Measurements from ENCODE around the gene BCR. TPM values are rescaled to one million over a fixed set of nuclear protein-coding genes. Genes with fewer than 3 reads are reported as not detected.

The BCR gene
- total and polyA plus RNA-seq, 2 of the 13 experiments (the other 11 are each of a cell fraction or from before 2014, with no cell fraction given) = 19.9 to 33.6 TPM

- peaks cover 84% of the 10 kb centered on the region for H3K79me2 ChIP-seq (ENCODE audit: insufficient read depth, low read length)
- ATAC-seq (no peak), FAIRE-seq (no peak), DNase-seq (ENCODE audit: low spot score) (no peak)
- WGBS (ENCODE audit: low lambda C conversion rate) = 80% methylated on average over 1 of the region's 5 CpGs
- ChIA-PET CTCF (ENCODE audit: low intra/inter-chr PET ratio, low total read pairs) (no interaction called here), POLR2A (interaction anchor here (1.3 kb wide), 1 partner anchor 12 kb away, joined by 4 read pairs; no protein-coding TSS in a partner anchor)
- in situ Hi-C loops (cut with HindIII; ENCODE audit: extremely low pct_ligation_motif_present, low pct_unique_long_range_greater_than_20kb) = no loop called here
- H2AFZ ChIP-seq (ENCODE audit: low read length) = no peak overlapping the region
- no peak for TF ChIP-seq NCOR1 (IDR thresholded peaks at IDR 0.05; ENCODE audit: borderline replicate concordance, low read length)
- no peak for TF ChIP-seq MXI1 (IDR thresholded peaks at IDR 0.05; ENCODE audit: borderline replicate concordance, low read depth, low read length)
- no peak for TF ChIP-seq MTF2 (CRISPR knock-in tag; IDR thresholded peaks at IDR 0.05; ENCODE audit: borderline replicate concordance)
- H4K20me1 ChIP-seq (ENCODE audit: insufficient read depth, low read length) = peaks cover 3% of the 10 kb centered on the region
- no peak overlapping the region for H3K4me3 ChIP-seq (replicated peaks in 1 of 3; ENCODE audit: insufficient read depth in 1 of 3, low read depth in 2 of 3, low read length in 3 of 3)
- peaks cover 11 to 61% of the 10 kb centered on the region in 2 experiments for H3K36me3 ChIP-seq (replicated peaks in 1 of 2; ENCODE audit: control insufficient read depth in 1 of 2, insufficient read depth in 2 of 2, low read length in 2 of 2)
- H3K27me3 ChIP-seq (ENCODE audit: control insufficient read depth in 1 of 2, insufficient read depth in 2 of 2, low read length in 2 of 2) = no peaks in the 10 kb centered on the region
- no peak overlapping the region for H3K4me2 ChIP-seq (ENCODE audit: low read depth, low read length)
- H3K9me3 ChIP-seq (ENCODE audit: low read length) = no peaks in the 10 kb centered on the region
- H3K4me1 ChIP-seq (ENCODE audit: insufficient read depth, low read length) = no peaks in the 10 kb centered on the region
- no TSS peak for BruUV-seq (replicated peaks)
- no peak overlapping the region for H3K9ac ChIP-seq (ENCODE audit: insufficient read depth, low read depth, low read length)
- no peak overlapping the region for H3K27ac ChIP-seq (ENCODE audit: extremely low read length, insufficient read depth, low read length)
- intact Hi-C loops (cut with micrococcal nuclease; ENCODE audit: unreplicated experiment) = no loop called here
Measured at GRCh38 chr22:23193882-23194281, 13.6 kb downstream of the BCR start.

GRCh38 chr22:23196165-23196564 is 15.9 kb downstream of the BCR start:
- H3K9me3 ChIP-seq (ENCODE audit: low read length) = no peaks in the 10 kb centered on the region
- FAIRE-seq = no peak
- over 99% methylated on average over 9 of the region's 11 CpGs for WGBS (ENCODE audit: low lambda C conversion rate)
- no TSS peak for BruUV-seq (replicated peaks)
- H2AFZ ChIP-seq (ENCODE audit: low read length) = no peak overlapping the region
- peaks cover 11 to 55% of the 10 kb centered on the region in 2 experiments for H3K36me3 ChIP-seq (replicated peaks in 1 of 2; ENCODE audit: control insufficient read depth in 1 of 2, insufficient read depth in 2 of 2, low read length in 2 of 2)
- no peak for ATAC-seq
- no peak overlapping the region for H3K4me2 ChIP-seq (ENCODE audit: low read depth, low read length)
- intact Hi-C loops (cut with micrococcal nuclease; ENCODE audit: unreplicated experiment) (no loop called here), in situ Hi-C loops (cut with HindIII; ENCODE audit: extremely low pct_ligation_motif_present, low pct_unique_long_range_greater_than_20kb) (no loop called here)
- POLR2A ChIA-PET = no interaction called here
- TF ChIP-seq AHR (CRISPR knock-in tag; IDR thresholded peaks at IDR 0.05) (no peak), NFATC3 (CRISPR knock-in tag; IDR thresholded peaks at IDR 0.05) (no peak)
- TF ChIP-seq, protein P1, sequence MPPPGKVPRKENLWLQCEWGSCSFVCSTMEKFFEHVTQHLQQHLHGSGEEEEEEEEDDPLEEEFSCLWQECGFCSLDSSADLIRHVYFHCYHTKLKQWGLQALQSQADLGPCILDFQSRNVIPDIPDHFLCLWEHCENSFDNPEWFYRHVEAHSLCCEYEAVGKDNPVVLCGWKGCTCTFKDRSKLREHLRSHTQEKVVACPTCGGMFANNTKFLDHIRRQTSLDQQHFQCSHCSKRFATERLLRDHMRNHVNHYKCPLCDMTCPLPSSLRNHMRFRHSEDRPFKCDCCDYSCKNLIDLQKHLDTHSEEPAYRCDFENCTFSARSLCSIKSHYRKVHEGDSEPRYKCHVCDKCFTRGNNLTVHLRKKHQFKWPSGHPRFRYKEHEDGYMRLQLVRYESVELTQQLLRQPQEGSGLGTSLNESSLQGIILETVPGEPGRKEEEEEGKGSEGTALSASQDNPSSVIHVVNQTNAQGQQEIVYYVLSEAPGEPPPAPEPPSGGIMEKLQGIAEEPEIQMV (CRISPR knock-in tag; IDR thresholded peaks at IDR 0.05; ENCODE audit: low read depth) = no peak
- CTCF ChIA-PET (ENCODE audit: low intra/inter-chr PET ratio, low total read pairs) = no interaction called here
- DNase-seq (ENCODE audit: low spot score) = no peak
- H3K4me3 ChIP-seq (replicated peaks in 1 of 3; ENCODE audit: insufficient read depth in 1 of 3, low read depth in 2 of 3, low read length in 3 of 3) = no peak overlapping the region
- H3K27ac ChIP-seq (ENCODE audit: extremely low read length, insufficient read depth, low read length) = no peak overlapping the region
- H3K27me3 ChIP-seq (ENCODE audit: control insufficient read depth in 1 of 2, insufficient read depth in 2 of 2, low read length in 2 of 2) = no peaks in the 10 kb centered on the region
- H3K79me2 ChIP-seq (ENCODE audit: insufficient read depth, low read length) = peaks cover 78% of the 10 kb centered on the region
- H3K4me1 ChIP-seq (ENCODE audit: insufficient read depth, low read length) = no peaks in the 10 kb centered on the region
- no peak overlapping the region for H3K9ac ChIP-seq (ENCODE audit: insufficient read depth, low read depth, low read length)
- H4K20me1 ChIP-seq (ENCODE audit: insufficient read depth, low read length) = peaks cover 3% of the 10 kb centered on the region
